ENCODE data around the gene SND1.

- TF ChIP-seq CTCF (IDR thresholded peaks at IDR 0.05; ENCODE audit: insufficient read depth, low read length) (no peak), POLR2AphosphoS5 (IDR thresholded peaks at IDR 0.05; ENCODE audit: low read depth) (no peak), SPI1 (IDR thresholded peaks at IDR 0.05; ENCODE audit: borderline replicate concordance, low read depth) (no peak), GABPA (IDR thresholded peaks at IDR 0.05; ENCODE audit: low read depth) (no peak)
- TF ChIP-seq, protein P1, sequence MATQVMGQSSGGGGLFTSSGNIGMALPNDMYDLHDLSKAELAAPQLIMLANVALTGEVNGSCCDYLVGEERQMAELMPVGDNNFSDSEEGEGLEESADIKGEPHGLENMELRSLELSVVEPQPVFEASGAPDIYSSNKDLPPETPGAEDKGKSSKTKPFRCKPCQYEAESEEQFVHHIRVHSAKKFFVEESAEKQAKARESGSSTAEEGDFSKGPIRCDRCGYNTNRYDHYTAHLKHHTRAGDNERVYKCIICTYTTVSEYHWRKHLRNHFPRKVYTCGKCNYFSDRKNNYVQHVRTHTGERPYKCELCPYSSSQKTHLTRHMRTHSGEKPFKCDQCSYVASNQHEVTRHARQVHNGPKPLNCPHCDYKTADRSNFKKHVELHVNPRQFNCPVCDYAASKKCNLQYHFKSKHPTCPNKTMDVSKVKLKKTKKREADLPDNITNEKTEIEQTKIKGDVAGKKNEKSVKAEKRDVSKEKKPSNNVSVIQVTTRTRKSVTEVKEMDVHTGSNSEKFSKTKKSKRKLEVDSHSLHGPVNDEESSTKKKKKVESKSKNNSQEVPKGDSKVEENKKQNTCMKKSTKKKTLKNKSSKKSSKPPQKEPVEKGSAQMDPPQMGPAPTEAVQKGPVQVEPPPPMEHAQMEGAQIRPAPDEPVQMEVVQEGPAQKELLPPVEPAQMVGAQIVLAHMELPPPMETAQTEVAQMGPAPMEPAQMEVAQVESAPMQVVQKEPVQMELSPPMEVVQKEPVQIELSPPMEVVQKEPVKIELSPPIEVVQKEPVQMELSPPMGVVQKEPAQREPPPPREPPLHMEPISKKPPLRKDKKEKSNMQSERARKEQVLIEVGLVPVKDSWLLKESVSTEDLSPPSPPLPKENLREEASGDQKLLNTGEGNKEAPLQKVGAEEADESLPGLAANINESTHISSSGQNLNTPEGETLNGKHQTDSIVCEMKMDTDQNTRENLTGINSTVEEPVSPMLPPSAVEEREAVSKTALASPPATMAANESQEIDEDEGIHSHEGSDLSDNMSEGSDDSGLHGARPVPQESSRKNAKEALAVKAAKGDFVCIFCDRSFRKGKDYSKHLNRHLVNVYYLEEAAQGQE (IDR thresholded peaks at IDR 0.05; ENCODE audit: insufficient replicate concordance, low read depth): no peak
These were observed 207.3 kb downstream of the SND1 start for GRCh38 chr7:127859330-127859729.

Measured in HL-60 (cell line).